Keratinocyte (primary cell): ENCODE results near the gene CARS1. TPM values are rescaled to one million over a fixed set of nuclear protein-coding genes. Genes with fewer than 3 reads are reported as not detected.

Experiments used
- DNase-seq: peaks from one replicate; pipeline ENCODE4 v3.0.0-alpha.2; 2011; ENCODE audit warnings: low read depth, missing footprints, low spot score
- FAIRE-seq: peaks from 2 replicates; lab custom pipeline; 2011; peaks lifted over from hg19 to GRCh38; lab: Jason Lieb, UNC
- H2AFZ ChIP-seq: 2 replicates; pipeline ENCODE4 v1.6.0; 2012; ENCODE audit warnings: low read length, control low read depth, inconsistent platforms; ENCODE audit not compliant: control insufficient read depth
- H3K27ac ChIP-seq: 2 replicates; pipeline ENCODE4 v1.5.1; 2011; ENCODE audit warnings: low read length; ENCODE audit not compliant: control insufficient read depth, insufficient read depth
- H3K27me3 ChIP-seq: 3 replicates; pipeline ENCODE4 v1.6.0; 2011; ENCODE audit warnings: low read length; ENCODE audit not compliant: control insufficient read depth, insufficient read depth; ENCODE audit errors: extremely low read depth
- H3K36me3 ChIP-seq, 2 experiments: 2 replicates in 1 of 2; 3 replicates in 1 of 2; pipeline ENCODE4 v1.5.1; 2011; ENCODE audit warnings: low read length in 2 of 2, mild to moderate bottlenecking in 1 of 2; ENCODE audit not compliant: control insufficient read depth in 2 of 2, insufficient read depth in 2 of 2; ENCODE audit errors: extremely low read depth in 1 of 2
- H3K4me1 ChIP-seq: 3 replicates; pipeline ENCODE4 v1.5.1; 2011; ENCODE audit warnings: low read length; ENCODE audit not compliant: control insufficient read depth, insufficient read depth; ENCODE audit errors: extremely low read depth
- H3K4me2 ChIP-seq: 3 replicates; pipeline ENCODE4 v1.6.0; 2011; ENCODE audit warnings: low read depth, low read length; ENCODE audit not compliant: control insufficient read depth, insufficient read depth; ENCODE audit errors: extremely low read depth
- H3K4me3 ChIP-seq, 3 experiments: fragments of 200-600 bp in 1 of 3; sonication (generic) in 1 of 3; 2 replicates in 2 of 3; 3 replicates in 1 of 3; pipeline ENCODE4 v1.5.1; 2011 to 2016; ENCODE audit warnings: low read length in 3 of 3, mild to moderate bottlenecking in 3 of 3, control low read depth in 2 of 3, inconsistent platforms in 1 of 3, low read depth in 1 of 3, mixed read lengths in 1 of 3, mixed run types in 1 of 3, moderate library complexity in 1 of 3; ENCODE audit not compliant: control insufficient read depth in 2 of 3, insufficient read depth in 2 of 3; ENCODE audit errors: extremely low read depth in 1 of 3
- H3K79me2 ChIP-seq: 2 replicates; pipeline ENCODE4 v1.6.0; 2012; ENCODE audit warnings: low read length; ENCODE audit not compliant: control insufficient read depth, insufficient read depth
- H3K9ac ChIP-seq: 3 replicates; pipeline ENCODE4 v1.6.0; 2011; ENCODE audit warnings: low read length; ENCODE audit not compliant: control insufficient read depth, insufficient read depth; ENCODE audit errors: extremely low read depth
- H3K9me1 ChIP-seq: 3 replicates; pipeline ENCODE4 v1.6.0; 2011; ENCODE audit warnings: low read length; ENCODE audit not compliant: control insufficient read depth, insufficient read depth; ENCODE audit errors: extremely low read depth
- H3K9me3 ChIP-seq: 2 replicates; pipeline ENCODE4 v1.5.1; 2012; ENCODE audit warnings: low read depth, low read length; ENCODE audit not compliant: control insufficient read depth
- H4K20me1 ChIP-seq: 3 replicates; pipeline ENCODE4 v1.6.0; 2011; ENCODE audit warnings: low read length; ENCODE audit not compliant: control insufficient read depth, insufficient read depth; ENCODE audit errors: extremely low read depth
- CTCF ChIP-seq, 3 experiments: IDR thresholded peaks in 1 of 3; conservative IDR thresholded peaks in 1 of 3; optimal IDR thresholded peaks in 1 of 3; 2 replicates in 2 of 3; 3 replicates in 1 of 3; pipeline versions ENCODE3 to v1.5.1; 2011; ENCODE audit warnings: low read length in 3 of 3, mild to moderate bottlenecking in 3 of 3, moderate library complexity in 2 of 3, control low read depth in 1 of 3, inconsistent platforms in 1 of 3; ENCODE audit not compliant: insufficient read depth in 2 of 3; ENCODE audit errors: extremely low read depth in 1 of 3
- EZH2 ChIP-seq: IDR thresholded peaks from one replicate; pipeline ENCODE4 v1.6.1; 2012; ENCODE audit warnings: inconsistent platforms, mild to moderate bottlenecking, low read length, moderate library complexity
- dilution Hi-C: fragments of 300-500 bp; cut with MboI; formaldehyde crosslinking; loops from one replicate; pipeline ENCODE4 v1.7.0; 2020; ENCODE audit warnings: low sequenced_read_pairs; ENCODE audit not compliant: extremely low pct_ligation_motif_present
- polyA plus RNA-seq, 5 experiments: library from polyadenylated mRNA; depleted of rRNA in 3 of 5; stranded (reverse) in 3 of 5; stranded (forward) in 1 of 5; unstranded in 1 of 5; fragments of >200 nt; gene quantifications; 1 replicate in 1 of 5; 2 replicates in 3 of 5; 3 replicates in 1 of 5; pipeline versions ENCODE4 v1.2.1 to v1.2.3, GENCODE V29; 2011 to 2012; ENCODE audit warnings: missing spikeins in 2 of 5, low read depth in 1 of 5, low replicate concordance in 1 of 5

Gene CARS1
- polyA plus RNA-seq, 1 donor (not counting 4 experiments of a cell fraction or from before 2014, with no cell fraction given) = 60.7 TPM

GRCh38 chr11:3103076-3103475 lies 45.9 kb upstream of the CARS1 start:
- Histone ChIP-seq H3K27ac (no peak overlapping the region), H3K4me3 (no peak overlapping the region), H3K27me3 (no peaks in the 10 kb centered on the region), H3K9me3 (no peaks in the 10 kb centered on the region), H3K36me3 (peaks cover 0 to 3% of the 10 kb centered on the region in 2 experiments), H2AFZ (no peak overlapping the region), H3K9me1 (no peaks in the 10 kb centered on the region), H3K4me2 (no peak overlapping the region), H3K79me2 (no peaks in the 10 kb centered on the region), H4K20me1 (no peaks in the 10 kb centered on the region), H3K4me1 (no peaks in the 10 kb centered on the region), H3K9ac (no peak overlapping the region)
- DNase-seq (no peak), FAIRE-seq (no peak)
- dilution Hi-C loops = no loop called here
- TF ChIP-seq CTCF (optimal IDR thresholded peaks at IDR 0.05 in 1 of 3, IDR thresholded peaks at IDR 0.05 in 1 of 3, conservative IDR thresholded peaks at IDR 0.05 in 1 of 3; ENCODE audit: extremely low read depth in 1 of 3, insufficient read depth in 2 of 3, low read length in 3 of 3) (no peak), EZH2 (no peak)

- Histone ChIP-seq H4K20me1 (no peaks in the 10 kb centered on the region), H3K9me1 (no peaks in the 10 kb centered on the region), H3K27ac (no peak overlapping the region), H2AFZ (no peak overlapping the region), H3K9me3 (no peaks in the 10 kb centered on the region), H3K4me1 (no peaks in the 10 kb centered on the region), H3K27me3 (no peaks in the 10 kb centered on the region), H3K4me2 (no peak overlapping the region), H3K36me3 (peaks cover 0 to 3% of the 10 kb centered on the region in 2 experiments), H3K4me3 (no peak overlapping the region), H3K9ac (no peak overlapping the region), H3K79me2 (no peaks in the 10 kb centered on the region)
- TF ChIP-seq CTCF (optimal IDR thresholded peaks at IDR 0.05 in 1 of 3, IDR thresholded peaks at IDR 0.05 in 1 of 3, conservative IDR thresholded peaks at IDR 0.05 in 1 of 3; ENCODE audit: extremely low read depth in 1 of 3, insufficient read depth in 2 of 3, low read length in 3 of 3) = no peak
- no peak for TF ChIP-seq EZH2
- DNase-seq (no peak), FAIRE-seq (no peak)
- dilution Hi-C loops = no loop called here
These were observed 45.4 kb upstream of the CARS1 start for GRCh38 chr11:3102641-3102921.
